Stimulated activated CD4-positive, alpha-beta T cell treated with anti-CD3 and anti-CD28 coated beads, TNF-alpha, amount 100 ng/mL, for 48 hours (primary cell): ENCODE data around the gene MYZAP.
"Not testable (repeated sequence)": the region's sequence is repeated elsewhere in the genome, so short reads cannot be mapped to it uniquely, and the experiment has no call there.

Source experiments
- DNase-seq, 3 donors: peaks; one replicate each; pipeline ENCODE4 v3.0.0-alpha.2; 2020; ENCODE audit warnings: low read depth in 3 of 3

MYZAP gene

DNA sequence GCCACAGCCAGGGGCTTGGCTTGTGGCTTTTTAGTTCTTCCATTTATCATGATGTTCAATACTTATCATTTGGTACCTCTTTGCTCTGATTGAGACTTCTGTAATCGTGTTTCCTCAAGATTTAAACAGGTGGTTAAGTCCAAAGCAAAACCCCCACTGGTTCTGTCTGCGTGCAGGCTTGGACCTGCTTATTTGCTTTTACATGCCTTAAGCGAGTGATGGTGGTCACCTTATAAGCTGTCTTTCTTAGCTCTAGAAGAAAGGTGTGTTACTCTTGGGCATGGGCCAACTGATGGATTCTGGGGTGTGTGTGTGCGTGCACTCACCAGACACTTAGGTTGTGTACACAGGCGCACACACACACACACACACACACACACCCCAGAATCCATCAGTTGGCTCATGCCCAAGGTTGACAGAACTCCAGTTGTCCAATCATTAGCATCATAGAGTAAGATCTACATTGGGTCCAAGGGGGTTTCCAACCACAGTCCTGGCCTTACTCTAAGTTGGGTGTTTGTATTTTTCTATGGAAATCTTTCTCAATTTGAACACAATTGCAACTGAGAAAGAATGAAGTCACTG lies 1.2 kb downstream of the MYZAP start:
- DNase-seq, result no peak

DNA sequence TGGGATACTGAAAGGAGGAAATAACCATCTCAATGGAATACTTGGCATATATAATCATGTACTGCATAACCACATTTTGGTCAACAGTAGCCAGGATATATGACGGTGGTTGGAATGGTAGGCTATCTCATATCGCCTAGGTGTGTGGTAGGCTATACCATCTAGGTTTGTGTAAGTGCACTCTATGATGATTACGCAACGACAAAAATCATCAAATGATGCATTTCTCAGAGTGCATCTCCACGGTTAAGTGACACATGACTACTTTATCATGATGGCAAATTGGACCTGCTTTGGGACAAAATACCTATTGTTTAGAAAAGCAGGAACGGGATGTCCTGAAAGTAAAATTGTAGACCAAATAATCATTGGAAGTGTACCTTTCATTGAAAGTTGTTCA lies 2.8 kb downstream of the MYZAP start:
- no peak for DNase-seq

DNA sequence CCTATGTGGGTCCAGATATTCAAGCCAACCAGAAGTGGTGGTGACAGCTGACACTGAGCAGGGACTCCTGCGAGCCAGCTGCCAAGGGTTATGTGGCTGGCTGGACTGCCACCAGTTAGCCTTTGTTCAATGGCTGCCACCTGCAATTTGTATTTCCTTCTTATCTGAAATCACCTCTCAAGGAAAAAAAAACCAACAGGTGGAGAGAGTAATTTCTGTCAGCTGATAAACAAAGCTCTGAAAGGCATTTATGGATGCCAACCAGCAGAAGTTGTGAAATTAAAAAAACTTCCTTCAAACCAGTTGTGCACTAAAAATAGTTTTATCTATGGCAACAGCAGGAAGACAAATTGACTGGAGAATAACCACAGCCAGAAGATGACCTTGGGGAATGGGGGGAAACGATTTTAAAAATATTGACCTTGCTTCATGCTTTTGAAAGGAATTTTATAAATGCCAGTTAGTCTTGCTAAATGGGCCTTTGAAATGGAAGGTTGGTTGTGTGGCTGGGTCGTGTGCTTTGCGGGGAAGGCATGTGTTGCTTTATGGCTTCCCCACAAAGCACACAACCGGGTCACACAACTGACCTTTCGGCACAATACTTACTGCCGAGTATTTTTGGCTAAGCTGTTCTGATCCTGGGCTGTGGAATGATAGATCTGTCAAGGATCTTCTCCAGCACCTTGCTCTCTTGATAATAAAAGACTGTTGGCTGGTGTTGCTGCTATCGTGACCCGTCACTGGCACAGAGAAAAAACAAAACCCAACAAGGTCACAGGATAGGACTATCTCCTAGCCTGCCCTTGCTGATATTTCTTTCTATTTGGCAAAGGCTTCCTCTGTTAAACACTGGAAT lies 3.5 kb downstream of the MYZAP start:
- no peak for DNase-seq

DNA sequence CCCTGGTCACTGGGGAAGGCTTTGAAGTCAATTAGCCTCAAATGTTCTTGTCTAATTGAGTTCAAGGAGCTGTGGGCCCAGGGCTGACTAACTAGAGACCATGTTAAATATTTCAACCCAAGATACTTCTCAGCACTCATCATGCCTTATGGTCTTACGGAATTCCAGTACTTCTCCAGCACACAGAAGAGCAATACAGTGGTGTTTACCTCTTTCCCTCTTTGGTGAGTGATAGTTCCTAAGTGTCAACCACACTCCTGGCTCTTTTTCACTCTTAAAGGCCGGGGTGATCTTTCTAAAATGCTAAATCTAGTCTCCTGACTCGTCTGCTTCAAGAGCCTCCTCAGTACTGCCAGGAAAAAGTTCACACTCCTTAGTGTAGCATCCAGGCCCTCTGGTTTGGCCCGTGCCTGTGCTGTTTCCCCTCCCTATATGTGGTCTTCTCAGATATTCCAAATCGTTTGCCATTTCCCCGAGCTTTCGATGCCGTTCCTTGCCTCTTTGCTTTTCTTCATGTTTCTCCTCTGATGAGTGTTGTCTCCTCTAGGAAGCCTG lies 4.7 kb downstream of the MYZAP start:
- no peak for DNase-seq

- DNase-seq, result no peak
These were observed 5.3 kb downstream of the MYZAP start for GRCh38 chr15:57596978-57597377.

GRCh38 chr15:57597431-57597830 lies 5.7 kb downstream of the MYZAP start:
- no peak for DNase-seq

- no peak for DNase-seq
These were observed 6.6 kb downstream of the MYZAP start for GRCh38 chr15:57598346-57598745.

- no peak for DNase-seq
These were observed 7.6 kb downstream of the MYZAP start for GRCh38 chr15:57599296-57599810.

DNA sequence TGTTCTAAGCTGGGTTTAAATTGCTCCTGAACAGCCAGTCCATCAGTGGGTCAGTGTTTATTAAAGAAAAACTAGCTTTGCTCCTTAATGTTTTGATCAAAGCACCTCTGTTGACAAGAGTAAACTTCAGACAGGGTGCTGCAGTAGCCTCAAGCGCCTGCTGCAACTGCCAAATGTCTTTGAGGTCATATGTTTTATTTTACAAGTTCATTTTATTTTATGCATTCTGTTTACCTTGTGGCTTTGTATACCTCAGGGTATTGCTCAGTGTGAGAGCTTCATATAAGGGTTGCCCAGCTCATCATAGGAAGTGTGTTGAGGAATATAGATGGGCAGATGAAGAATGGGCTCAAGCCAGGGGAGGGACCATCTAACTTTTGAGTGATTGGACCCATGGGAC lies 8.5 kb downstream of the MYZAP start:
- DNase-seq, result no peak

DNA sequence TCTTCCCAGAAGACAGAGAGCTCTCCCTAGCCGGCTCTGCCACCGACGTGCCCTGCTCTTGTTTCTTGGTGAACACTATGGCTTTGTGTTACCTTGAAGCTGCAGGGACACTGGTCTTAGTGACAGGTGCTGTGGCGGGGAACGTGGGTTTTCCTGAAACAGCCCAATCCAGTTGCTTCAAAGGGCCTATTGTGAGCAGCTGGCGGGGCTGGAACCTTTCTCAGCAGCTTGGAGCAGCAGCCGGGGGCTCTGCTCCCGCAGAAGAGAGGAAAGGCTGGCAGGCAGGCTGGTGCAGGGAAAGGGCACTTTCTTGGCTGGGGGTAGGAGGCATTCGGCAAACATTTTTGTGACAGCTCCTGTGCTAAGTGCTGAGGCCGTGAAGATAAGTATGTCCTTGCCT lies 12.8 kb downstream of the MYZAP start:
- no peak for DNase-seq

DNA sequence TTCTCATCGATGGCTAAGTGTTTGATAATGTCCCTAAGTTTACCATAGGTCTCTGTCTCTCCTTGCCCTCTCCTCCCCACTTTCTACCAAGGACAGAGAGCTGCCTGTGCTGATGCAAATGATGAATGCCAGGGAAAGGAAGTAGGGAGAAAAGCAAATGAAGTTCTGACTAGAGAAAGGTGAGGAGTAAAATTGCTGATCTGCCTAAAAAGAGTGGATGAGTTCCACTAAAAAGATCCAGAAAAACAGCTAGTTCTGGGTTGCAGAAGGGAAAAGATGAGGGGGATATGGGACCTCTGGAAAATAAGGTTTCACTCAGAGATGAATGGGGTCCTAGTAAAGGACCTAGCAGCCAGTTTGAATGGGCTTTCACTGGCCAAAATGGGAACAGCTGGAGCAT lies 13.8 kb downstream of the MYZAP start:
- DNase-seq, result no peak

GRCh38 chr15:57606048-57606447 lies 14.3 kb downstream of the MYZAP start:
- DNase-seq, result no peak

GRCh38 chr15:57606816-57607215 lies 15.1 kb downstream of the MYZAP start:
- no peak for DNase-seq

DNA sequence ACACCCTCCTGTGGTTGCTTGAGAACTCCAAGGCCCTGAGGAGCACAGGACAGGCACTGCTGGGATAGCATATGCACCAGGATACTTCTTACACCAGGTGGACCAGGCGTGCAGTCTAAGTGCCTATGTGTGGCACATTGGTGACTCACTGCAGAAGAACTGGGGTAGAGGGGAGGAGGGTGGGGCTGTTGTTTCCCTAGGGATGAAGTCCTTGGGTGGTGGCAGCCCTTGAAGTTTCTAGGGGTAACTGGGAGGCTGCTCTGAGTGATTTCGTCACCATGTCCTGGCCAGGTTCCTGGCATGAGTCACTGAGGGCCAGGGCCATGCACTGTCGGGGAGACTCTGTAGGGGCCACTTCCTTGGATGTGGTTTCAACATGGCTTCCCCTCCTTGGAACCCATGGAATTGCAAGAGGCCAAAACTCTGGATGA lies 15.9 kb downstream of the MYZAP start:
- DNase-seq, result no peak

DNA sequence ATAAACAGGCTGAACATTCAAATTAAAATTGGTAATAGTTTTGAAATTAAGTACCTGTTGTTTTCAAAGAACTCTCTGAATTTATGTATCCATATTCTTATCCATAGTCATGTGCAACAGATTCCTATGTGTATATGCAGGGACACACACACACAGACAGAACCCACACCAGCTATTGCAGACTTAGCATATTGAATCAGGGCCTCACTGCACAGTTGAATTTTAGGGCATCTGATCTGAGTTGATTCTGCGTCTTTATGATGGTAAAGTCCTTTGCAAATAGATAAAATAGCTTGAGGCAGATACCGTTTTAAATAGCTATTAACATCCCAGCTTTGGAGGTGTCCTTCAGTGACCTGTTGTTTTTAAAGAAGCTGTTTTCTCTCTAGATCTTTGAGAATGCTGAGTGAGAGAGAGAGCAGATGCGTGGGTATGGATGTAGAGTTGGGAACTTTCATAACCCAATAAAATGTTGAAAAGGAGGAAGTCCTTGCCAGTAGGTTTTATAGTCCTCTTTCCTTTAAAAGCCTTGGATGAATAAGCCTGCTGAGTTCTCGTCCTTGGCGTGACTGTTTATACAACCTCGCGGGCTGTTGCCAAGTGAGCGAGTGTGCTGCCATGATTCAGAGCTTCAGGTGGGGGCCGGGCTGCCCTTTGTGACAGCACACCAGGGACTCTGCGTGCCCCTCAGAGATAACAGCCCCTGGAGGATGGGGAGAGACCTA lies 18.3 kb downstream of the MYZAP start:
- no peak for DNase-seq

GRCh38 chr15:57611123-57611522 lies 19.4 kb downstream of the MYZAP start:
- no peak for DNase-seq

DNA sequence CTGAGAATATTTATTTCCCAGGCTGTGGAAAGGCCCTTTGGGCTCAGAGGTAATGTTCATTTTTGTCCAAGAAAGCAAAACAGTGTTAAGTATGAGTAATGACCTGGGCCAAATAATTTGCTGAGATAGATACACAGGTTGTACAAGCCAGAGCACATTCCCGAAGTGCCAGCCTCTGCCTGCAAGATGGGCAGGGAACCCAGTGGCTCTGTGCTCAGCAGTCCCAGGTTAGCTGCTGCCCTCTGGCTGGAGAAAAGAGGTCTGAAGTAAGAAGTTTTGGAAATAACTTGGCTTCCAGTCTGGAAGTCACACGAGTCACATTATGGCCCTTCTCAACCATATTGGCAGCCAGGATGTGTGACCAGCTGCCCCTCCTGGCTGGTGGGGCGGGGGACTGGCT lies 20.2 kb downstream of the MYZAP start:
- no peak for DNase-seq

DNA sequence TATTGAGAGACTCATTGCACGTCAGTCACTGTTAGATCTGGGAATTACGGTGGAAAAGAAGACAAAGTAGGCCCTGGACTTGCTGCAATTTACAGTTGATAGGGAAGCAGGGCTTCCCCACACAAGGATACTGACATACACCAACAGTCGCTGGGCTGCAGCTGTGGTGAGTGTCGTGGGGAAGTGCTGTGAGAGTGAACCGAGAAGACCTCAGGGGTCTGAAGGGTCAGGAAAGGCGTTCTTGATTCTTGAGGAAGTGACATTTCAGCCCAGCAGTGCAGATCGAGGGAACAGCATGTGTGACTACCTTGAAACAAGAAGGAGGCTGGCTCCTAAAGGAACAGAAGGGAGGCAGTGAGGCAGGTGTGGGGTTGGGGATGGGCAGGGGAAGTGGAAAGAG lies 22.5 kb downstream of the MYZAP start:
- no peak for DNase-seq

DNA sequence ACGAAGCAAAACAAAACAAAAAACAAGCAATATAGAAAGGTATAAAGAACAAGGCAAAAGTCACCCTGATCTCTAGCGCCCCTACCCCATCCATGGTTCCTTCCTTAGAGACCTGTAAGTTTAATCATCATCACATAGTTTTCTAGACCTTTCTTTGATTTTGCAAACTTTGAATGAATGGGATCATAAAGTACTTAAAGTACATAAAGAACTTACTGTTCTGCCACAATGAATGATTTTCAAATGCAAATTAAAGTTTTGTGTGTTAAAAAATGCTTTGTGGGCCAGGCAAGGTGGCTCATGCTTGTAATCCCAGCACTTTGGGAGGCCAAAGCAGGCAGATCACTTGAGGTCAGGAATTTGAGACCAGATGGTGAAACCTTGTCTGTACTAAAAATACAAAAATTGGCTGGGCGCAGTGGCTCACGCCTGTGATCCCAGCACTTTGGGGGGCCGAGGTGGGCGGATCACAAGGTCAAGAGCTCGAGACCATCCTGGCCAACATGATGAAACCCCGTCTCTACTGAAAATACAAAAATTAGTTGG lies 24.3 kb downstream of the MYZAP start:
- not testable (repeated sequence) for DNase-seq

- no peak for DNase-seq
These were observed 26.6 kb downstream of the MYZAP start for GRCh38 chr15:57618325-57618724.

- no peak for DNase-seq
These were observed 28.0 kb downstream of the MYZAP start for GRCh38 chr15:57619746-57620145.

DNA sequence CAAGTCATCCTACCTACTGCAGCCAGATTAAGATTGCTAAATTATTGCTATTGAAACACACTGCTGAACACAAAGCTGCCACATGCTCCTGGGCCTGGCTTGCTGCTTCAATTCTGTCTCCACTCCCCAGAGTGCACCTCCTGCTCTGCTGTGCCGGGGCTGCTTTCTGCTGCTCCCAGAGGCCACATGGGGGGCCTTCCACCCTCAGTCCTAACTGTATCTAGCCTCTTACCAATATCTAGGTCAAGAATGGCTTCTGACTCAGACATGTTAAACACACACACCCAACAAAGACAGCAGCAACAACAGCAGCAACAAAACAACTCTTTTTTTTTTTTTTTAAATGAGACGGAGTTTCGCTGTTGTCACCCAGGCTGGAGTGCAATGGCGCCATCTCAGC lies 33.0 kb downstream of the MYZAP start:
- DNase-seq, result no peak
